Posterior cingulate gyrus (tissue), 11 donors: Measurements from ENCODE around the gene POLR3A.
A peak's percentile ranks its signal among the peaks of the same experiment; 100 is the strongest.

ENCODE experiments used
- DNase-seq, 10 donors: peaks; one replicate each; pipeline versions ENCODE4 v3.0.0 to v3.0.0-alpha.2; 2020 to 2021; ENCODE audit warnings: mixed read lengths in 3 of 10
- intact Hi-C: fragments of 100-400 bp; cut with DNase I; formaldehyde crosslinking; loops from one replicate; pipeline ENCODE4 v1.15.1; 2023

The POLR3A gene

DNA sequence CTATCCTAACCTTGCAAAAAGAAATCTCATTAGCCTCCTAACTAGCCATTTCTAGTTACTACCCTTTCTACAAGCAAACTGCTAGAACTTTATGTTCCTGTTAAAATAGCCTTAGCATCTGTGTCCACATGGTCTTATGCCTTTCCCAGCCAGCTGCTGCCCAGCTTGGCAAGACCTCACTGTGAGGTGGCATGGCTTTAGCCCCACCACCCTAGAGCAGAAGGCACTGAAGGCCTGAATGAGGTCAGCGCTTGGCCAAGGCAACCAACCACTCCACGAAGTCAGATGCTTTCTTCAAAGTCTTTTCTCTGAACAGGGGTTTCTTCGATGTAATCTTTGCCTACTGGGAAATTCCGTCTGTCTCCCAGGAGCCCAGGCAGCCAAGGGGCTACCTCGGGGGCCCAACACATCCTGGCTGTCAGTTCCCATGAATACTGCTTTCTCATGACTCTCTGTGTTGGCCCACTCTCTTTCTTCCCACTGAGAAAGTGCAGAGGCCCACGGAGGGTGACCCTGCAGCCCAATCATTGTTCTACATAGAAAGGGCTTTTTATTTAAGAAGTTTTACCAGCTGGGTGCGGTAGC, 41.6 kb downstream of the POLR3A start:
- no peak for DNase-seq
- intact Hi-C loops: loop anchor here (10.0 kb wide), 1 partner anchor 143 kb away; no protein-coding TSS in a partner anchor

DNA sequence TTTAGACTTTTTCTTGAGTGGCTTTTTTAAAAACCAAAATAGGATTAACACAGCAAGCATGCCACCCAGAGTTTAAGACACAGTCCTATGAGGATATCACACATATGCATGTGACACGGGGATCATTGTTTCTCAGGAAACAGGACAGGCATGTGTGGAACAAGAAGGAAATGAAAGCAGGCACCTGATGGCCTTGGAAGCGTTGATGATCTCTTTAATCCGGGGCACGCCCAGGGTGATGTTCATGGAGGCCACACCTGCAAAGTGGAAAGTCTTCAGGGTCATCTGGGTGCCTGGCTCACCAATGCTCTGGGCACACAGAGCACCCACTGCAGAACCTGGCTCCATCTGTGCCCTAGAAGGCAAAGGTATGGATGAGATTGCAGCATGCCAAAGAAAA, 44.3 kb downstream of the POLR3A start:
- intact Hi-C loops: loop anchor here (10.0 kb wide), 1 partner anchor 140 kb away; no protein-coding TSS in a partner anchor
- no peak for DNase-seq

DNA sequence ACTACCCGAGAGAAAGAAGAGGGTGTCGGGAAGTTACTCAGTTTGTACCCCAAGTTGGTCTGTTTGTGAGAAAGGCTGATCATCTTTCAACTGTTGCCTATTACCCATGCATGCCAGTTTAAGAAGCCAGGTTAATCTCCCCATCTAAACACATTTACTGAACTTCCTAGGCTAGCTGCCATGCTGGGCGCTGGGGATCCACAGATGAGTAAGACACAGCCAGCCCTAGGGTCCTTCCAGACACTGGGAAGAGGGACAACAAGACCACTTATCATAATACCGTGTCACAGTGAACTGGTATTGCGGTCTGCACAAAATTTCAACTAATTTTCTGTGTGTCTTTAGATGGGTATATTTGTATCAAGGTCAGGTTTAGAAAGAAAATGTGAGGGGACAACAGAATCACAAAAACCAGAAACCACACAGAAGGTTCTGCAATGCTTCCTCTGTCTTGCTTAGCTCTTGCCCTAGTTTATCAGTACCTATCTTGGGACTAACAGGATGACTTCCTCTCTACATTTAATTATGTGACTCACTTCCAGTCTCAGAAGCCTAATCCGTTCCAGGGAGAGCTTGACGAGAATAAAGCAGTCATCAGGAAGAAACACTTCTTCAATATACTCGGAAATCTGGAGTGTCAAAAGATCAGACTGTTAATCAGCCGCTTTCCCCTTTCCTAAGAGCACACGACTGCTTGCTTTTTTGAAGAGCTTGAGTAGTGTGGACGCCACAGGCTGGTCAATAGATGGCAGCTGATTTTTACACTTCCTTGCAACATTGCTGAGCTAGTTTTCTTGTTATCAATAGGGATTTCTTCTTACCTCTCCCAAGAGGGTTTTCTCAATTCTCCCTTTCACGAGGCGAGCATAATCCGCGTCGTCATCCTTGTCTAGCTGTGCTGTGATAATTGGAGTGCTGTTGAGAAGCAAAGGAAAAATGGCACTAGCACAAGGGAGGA, 45.7 kb downstream of the POLR3A start:
- no peak for DNase-seq

DNA sequence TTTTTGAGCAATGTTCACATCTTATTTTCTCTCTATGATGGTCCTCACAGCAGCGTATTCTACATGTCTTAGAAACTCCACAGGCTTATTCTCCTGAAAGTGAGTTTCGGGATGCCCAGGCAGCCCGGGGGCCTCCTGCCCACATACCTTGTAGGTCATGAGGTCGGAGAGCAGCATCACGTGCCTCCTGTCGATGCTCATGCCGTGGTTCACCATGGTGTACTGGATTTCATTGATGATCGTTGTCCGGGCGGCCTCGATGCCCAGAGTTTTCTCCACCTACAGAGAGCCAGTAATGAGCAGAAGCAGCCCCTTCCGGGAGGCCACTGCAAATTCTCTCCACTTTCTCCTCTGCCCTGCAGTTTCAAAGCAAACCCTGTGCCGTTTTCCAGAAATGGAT, 48.0 kb downstream of the POLR3A start:
- DNase-seq: no peak
- intact Hi-C loops: loop anchor here (10.0 kb wide), 1 partner anchor 136 kb away; no protein-coding TSS in a partner anchor

More for the DNA sequence above, 45.7 kb downstream of the POLR3A start:
- intact Hi-C loops: loop anchor here (10.0 kb wide), 1 partner anchor 139 kb away; no protein-coding TSS in a partner anchor

DNA sequence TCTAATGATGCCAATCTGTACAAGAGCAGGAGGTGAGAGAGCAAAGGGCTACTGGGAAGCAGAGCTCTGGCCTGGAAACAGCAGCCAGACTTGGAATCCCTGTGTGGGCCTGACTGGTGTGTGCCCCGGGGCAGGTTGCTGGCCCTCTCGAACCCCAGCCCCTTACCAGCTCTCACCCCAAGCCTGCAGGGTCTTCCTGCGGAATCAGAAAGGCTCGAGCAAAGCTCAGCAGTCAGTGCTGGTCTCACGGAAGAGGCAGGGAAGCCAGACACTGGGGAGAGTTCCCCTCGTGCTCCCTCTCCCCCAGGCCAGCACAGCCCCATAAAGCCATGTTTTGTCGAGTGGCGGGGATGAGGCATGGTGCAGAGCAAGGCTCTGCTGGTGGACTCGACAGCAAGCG, 50.1 kb downstream of the POLR3A start:
- intact Hi-C loops: no loop called here
- DNase-seq: no peak

DNA sequence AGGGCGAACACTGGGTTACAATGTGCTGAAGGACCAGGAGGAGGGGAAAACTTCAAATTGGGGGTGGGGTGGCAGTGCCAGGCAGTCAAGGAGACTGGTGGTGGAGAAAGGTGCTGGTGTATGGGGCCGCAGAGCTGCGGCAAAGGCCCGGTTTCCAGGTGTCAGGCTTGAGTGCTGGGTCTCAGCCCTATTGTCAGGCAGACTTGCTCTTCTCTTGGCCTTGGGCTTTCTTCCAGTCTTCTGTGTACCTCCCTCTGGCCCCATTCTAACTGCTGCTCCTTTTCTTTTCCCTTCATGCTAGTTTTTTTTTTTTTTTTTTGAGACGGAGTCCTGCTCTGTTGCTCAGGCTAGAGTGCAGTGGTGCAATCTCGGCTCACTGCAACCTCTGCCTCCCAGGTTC, 51.0 kb downstream of the POLR3A start:
- intact Hi-C loops: no loop called here
- DNase-seq: no peak

DNA sequence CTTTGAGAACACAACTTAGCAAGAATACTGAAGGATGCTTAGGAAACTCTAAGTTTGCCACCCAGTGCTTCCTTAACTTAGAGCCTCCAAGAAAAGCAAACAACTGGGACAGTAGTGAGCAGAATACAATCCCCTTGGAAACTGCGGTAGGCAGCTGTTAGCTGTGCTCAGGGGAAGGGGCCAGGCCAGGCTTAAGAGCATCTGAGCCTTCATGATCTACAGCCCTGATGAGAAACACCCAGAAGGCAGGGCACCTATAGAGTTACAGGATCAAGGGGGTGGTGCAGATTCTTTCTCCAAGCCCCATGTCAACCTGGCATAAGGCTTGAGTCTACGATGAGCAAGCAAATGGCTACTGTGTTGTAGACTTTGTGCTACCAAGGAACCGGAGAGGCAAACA, 51.4 kb downstream of the POLR3A start:
- no peak for DNase-seq
- intact Hi-C loops: no loop called here

DNA sequence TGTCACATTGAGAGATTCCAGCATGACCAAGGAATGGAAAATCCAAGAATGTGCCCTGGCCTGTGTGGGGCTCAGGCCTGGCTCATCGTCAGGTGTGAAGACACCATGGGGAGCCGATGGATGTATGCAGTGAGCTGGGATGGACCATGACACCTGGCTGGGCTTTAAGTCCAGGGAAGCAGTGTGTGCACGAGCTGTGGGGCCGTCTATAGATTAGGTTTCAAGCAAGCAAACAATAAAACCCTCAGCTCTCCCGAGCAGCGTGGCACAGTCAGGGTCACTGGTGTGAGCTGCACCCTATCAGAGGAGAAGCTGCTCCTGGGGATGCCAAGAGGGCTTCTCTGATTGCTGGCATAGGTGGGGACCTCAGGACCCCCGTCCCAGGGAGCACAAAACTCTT, 52.3 kb downstream of the POLR3A start:
- intact Hi-C loops: no loop called here

DNA sequence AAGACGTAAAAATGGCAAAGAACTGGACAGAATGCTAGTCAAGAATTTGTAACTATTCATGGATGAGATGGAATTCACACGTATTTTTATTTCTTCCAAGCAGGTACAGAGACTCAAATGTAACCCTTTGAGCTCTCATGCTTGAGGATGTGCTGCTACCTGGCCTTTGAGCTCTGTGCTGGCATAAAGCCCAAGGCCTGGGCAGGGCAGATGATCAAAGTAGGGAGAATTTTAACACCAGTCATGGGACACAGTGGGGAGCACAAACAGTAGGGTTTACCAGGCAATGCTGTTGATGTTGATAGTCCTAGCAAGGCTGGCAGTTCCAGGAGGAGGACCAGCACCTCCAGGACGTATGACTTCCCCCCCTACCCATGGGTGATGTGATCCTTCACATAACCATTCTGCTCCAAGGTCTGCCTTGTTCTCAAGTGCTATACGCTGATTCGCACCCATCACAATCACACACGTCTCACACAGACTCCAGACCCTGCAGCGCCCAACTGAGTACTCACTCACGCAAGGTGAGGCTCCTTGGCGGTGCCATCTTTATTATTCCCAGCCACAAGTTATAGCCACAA, 54.1 kb downstream of the POLR3A start:
- DNase-seq: no peak
- intact Hi-C loops: no loop called here

More for the DNA sequence above, 52.3 kb downstream of the POLR3A start:
- DNase-seq: no peak

DNA sequence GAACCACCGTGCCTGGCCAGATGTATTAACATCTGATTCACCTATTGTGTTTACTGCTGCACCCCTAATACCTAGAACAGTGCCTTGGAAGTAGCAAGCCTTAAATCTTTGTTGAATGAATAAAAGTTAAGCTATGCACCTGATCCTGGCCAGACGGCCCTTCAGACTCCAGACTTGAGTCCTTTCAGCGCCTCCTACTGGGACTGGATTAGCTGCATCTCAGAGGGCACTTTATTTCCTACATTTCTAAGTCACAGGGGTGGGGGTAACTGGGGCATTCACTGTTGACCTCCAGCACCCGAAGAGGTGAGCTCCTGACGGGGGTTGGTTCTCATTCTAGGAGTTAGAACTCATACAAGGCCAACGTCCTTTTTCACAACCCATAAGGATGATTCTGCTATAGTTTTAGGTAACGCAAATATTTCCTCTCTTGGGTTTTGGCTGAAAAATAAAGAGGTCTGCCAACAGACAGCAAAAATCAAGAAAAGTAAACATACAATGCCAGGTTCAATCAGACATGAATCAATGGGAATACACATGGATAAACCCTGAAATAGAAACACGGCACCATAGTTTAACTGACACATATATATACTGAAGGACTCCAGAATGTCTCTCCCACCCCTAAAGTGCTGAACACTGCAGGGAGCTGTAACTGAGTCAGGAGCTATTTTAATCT, 54.8 kb downstream of the POLR3A start:
- no peak for DNase-seq

DNA sequence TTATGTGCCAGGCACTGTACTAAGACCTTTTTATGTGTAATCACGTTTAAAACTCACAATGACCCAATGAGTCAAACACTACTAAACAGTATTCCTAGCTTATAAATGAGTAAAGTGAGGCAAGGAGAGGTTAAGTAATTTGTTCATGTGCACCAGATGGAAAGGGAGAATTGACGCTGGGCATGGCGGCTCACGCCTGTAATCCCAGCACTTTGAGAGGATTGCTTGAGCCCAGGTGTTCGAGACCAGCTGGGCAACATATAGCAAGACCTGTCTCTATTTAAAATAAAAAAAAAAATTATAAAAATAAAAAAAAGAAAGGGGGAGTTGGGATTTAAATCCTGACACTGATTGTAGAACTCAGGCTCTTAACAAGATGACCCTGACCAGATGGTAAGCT, 56.0 kb downstream of the POLR3A start:
- no peak for DNase-seq
- intact Hi-C loops: no loop called here

More for the DNA sequence above, 54.8 kb downstream of the POLR3A start:
- intact Hi-C loops: no loop called here

DNA sequence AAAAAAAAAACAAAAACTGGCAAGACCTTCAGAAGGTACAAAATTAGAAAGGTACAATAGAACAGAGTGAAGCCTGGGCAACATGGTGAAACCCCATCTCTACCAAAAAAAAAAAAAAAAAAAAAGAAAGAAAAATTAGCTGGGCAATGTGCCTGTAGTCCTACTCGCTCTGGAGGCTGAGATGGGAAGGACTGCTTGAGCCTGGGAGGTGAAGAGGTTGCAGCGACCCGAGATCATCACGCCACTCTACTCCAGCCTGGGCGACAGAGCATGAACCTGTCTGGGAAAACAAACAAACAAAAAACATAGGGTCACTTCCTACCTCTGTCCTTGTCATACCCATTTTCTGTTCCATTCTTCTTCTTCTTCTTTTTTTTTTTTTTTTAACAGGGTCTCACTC, 57.2 kb downstream of the POLR3A start:
- DNase-seq: no peak
- intact Hi-C loops: no loop called here

DNA sequence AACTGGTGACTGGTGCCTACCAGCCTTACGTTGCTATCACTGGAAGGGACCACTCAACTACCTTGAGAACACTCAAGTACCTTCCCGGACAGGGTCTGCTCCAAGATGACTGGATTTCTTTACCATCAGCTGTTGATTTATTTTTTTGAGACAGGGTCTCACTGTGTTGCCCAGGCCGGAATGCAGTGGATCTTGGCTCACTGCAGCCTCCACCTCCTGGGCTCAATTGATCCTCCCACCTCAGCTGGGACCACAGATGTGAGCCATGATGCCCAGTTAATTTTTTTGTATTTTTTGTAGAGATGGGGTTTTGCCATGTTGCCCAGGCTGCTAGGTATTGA, 57.5 kb downstream of the POLR3A start:
- intact Hi-C loops: no loop called here
- no peak for DNase-seq

DNA sequence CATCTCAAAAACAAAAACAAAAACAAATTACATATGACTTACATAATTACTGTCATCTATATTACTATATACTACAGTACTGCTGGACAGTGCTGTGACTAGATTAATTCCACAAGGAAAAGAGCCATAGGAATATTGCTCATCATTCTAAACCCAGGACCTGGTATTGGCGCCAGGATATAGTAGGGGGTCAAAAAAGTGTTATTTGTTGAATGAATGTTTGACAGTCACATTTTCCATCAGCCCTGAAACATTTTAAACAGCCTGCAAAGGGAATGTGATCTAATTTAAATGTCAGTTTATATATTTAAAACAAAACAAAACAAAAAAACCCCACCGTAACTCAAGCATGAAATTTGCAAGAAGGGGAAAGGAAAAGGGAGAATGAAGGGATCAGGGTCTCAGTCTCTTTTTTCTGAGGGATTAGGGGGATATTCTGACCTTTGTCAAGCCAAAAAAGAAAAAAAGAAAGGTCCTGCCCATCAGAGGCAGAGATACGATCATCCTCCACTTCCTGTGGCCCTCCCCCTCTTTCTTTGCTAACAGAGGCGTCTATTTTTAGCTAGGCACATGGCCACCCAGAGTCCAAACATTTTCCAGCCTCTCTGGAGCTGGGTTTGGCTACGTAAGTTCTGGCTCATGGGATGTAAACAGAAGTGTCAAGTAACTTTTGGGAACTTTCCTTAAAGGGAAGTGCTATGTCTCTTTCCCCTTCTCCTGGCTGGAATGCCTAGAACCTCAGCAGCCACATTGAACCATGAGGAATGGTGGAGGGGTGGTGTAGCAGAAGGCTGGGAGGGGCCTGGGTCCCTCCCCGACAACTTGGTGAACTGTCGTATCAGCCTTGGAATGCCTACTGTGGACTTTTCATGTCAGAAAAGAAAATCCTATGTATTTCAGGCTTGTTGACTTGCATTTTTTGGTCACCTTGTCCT, 58.2 kb downstream of the POLR3A start:
- DNase-seq: peak in 1 of 10 donors; percentile 9
- intact Hi-C loops: no loop called here

DNA sequence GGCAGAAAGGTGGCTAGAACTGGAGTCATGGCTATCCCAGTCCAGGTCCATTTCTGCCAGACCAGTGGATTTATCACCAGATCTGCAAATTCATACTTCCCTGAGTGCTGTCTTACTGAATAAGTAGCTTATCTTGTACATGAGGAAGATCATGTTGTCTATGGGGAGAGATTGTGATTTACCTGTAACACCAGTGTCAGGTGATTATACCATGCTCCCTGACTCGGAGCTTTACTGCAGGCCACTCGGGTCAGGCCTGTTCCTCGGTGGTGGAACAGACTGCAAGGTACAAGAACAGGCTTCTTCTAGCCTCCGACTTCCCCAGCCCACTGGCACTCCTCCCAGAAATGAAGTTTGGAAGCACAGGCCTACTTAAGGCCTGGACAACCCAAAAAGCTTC, 60.2 kb downstream of the POLR3A start:
- intact Hi-C loops: no loop called here
- DNase-seq: no peak

DNA sequence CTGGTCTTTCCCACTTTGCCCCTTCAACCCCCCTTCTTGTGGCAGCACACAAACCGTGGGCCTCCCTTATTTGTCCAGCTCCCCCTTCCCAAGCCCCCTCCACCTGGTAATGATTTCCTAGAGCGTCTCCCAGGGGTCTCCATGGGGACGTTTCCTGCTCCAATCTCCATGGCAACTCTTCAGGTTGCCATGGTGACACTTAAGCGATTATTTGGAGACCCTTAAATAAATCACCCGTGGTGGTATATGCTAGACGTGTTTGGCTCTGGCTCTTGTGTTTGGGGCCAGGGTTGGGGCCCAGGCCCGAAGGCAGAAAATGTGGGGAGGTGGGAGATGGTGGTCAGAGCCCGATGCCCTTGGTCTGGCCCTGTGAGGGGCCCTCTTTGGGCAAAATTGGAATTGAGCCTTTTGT, 61.7 kb downstream of the POLR3A start:
- no peak for DNase-seq
- intact Hi-C loops: no loop called here

DNA sequence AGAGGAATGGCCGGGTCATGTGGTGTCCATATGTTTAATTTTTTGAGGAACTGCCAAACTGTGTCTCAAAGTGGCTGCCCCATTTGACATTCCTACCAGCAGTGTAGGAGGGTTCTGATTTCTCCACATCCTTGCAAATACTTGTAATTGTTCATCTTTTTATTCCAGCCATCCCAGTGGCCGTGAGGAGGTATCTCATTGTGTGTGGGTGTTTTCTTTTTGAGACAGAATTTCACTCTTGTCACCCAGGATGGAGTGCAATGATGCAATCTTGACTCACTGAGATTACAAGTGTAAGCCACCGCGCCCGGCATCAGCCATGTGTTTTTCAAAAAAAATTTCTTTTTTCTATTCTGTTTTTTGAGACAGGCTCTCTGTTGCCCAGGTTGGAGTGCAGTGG, 64.0 kb downstream of the POLR3A start:
- peak in 1 of 10 donors; percentile 79 for DNase-seq
- intact Hi-C loops: no loop called here

DNA sequence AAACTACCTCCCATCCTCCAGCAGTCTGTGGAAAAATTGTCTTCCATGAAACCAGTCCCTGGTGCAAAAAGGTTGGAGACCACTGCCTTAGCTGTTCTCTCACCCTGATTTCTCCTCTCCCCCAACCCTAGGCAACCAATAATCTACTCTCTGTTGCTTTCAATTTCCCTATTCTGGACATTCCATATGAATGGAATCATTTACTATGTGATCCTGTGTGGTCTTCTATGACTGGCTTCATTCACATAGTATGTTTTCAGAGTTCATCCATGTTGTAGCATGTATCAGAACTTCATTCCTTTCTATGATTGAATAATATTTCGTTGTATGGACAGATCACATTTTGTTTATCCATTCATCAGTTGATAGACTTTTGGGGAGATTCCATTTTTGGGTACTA, 64.5 kb downstream of the POLR3A start:
- no peak for DNase-seq
- intact Hi-C loops: no loop called here

DNA sequence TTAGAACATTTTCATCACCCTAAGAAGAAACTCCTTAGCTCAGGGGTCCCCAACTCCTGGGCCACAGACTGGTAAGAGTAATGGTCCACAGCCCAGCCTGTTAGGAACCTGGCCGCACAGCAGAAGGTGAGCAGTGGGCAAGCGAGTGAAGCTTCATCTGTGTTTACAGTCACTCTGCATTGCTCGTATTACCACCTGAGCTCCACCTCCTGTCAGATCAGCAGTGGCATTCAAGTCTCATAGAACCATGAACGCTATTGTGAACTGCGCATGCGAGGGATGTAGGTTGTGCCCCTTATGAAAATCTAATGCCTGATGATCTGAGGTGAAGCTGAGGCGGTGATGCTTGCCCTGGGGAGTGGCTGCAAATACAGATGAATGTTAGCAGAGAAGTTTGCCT, 65.4 kb downstream of the POLR3A start:
- no peak for DNase-seq
- intact Hi-C loops: no loop called here
